ENCODE measurements around the gene ANKRD11.

- no peak for TF ChIP-seq POLR2A (IDR thresholded peaks at IDR 0.05; ENCODE audit: low read length)
- TF ChIP-seq GATA1 (IDR thresholded peaks at IDR 0.05; ENCODE audit: low read depth, low read length), result no peak
Observed at GRCh38 chr16:89338863-89339262, 151.5 kb downstream of the ANKRD11 start.
